Skeletal muscle cell (primary cell): ENCODE measurements around the gene TGM2.

ENCODE experiments used
- DNase-seq: peaks from one replicate; pipeline ENCODE4 v3.0.0-alpha.2; 2010; ENCODE audit warnings: low read depth
- H3K4me3 ChIP-seq: 2 replicates; pipeline ENCODE4 v1.5.1; 2011; ENCODE audit warnings: low read depth, mild to moderate bottlenecking, control low read depth, low read length, moderate library complexity

The TGM2 gene

GRCh38 chr20:38084425-38084951 is 80.6 kb downstream of the TGM2 start:
- DNase-seq, result no peak
- no peak overlapping the region for H3K4me3 ChIP-seq

DNA sequence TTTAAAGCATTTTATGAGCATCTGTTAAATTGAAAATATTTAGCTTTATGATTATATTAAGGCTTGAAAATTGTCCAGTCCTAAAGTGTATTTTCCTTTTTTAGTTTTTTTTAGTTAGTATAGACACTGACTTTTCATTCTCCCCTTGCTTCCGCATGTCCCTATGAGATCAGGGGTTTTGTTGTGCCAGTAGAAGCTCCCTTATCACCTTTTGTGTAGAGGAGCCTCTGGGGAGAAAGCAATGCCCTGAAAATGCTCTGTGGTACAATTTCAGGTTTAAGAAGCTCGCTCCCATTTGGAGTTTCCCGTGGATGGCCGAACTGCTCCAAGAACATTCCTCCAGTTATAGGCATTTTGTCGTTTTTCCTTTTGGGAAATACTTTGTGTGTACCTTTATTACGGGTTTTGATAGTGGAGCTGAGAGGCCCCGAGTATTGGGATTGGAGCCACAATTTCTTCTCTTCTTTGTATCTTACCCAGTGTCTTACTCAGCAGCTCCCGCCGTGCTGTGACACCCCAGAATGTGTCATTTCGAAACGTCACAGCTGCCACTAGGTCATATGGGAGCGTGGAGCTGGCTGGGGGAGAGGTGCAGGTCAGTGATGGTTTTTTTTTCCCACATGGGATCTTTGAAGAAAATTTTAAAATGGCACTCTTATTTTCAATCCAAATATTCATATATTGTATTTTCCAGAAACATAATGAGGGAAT is 81.6 kb downstream of the TGM2 start:
- no peak for DNase-seq
- H3K4me3 ChIP-seq, result no peak overlapping the region

DNA sequence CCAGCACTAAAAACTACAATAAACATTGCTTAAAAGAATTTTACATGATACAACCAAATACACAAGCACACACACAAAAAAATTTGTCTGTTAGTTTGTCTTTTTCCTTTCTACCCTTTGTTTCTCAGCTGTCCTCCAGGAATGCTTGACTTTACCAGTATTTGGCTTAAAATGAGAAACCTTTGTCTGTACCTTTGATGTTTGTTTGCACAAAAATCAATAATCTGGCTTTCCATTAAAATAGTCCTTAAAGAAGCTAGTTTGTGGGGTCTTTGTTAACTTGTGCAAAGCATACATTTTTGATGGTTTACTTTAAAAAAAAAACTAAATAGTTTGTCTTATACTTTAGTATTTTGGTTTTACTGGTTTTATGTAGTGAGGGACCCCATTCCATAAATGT is 82.2 kb downstream of the TGM2 start:
- DNase-seq, result no peak
- no peak overlapping the region for H3K4me3 ChIP-seq

DNA sequence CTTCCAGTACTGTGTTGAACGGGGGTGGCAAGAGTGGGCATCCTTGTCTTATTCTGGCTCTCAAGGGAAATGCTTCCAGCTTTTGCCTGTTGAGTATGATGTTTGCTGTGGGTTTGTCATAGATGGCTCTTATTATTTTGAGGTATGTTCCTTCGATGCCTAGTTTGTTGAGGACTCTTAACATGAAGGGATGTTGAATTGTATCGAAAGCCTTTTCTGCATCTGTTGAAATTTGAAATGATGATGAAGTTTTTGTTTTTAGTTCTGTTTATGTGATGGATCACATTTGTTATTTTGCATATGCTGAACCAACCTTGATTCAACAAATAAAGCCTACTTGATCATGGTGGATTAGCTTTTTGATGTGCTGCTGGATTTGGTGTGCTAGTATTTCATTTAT is 83.5 kb downstream of the TGM2 start:
- H3K4me3 ChIP-seq, result no peak overlapping the region
- DNase-seq, result no peak

- H3K4me3 ChIP-seq, result no peak overlapping the region
These were observed 85.7 kb downstream of the TGM2 start for GRCh38 chr20:38079353-38079752.

GRCh38 chr20:38078084-38078483 is 87.0 kb downstream of the TGM2 start:
- no peak overlapping the region for H3K4me3 ChIP-seq
- DNase-seq, result no peak

More at GRCh38 chr20:38079353-38079752, 85.7 kb downstream of the TGM2 start:
- no peak for DNase-seq
